ENCODE measurements around the gene SRSF4. TPM values are rescaled to one million over a fixed set of nuclear protein-coding genes. Genes with fewer than 3 reads are reported as not detected.

SRSF4 gene
- total RNA-seq = 29.9 and 33.0 TPM in 2 replicates

DNA sequence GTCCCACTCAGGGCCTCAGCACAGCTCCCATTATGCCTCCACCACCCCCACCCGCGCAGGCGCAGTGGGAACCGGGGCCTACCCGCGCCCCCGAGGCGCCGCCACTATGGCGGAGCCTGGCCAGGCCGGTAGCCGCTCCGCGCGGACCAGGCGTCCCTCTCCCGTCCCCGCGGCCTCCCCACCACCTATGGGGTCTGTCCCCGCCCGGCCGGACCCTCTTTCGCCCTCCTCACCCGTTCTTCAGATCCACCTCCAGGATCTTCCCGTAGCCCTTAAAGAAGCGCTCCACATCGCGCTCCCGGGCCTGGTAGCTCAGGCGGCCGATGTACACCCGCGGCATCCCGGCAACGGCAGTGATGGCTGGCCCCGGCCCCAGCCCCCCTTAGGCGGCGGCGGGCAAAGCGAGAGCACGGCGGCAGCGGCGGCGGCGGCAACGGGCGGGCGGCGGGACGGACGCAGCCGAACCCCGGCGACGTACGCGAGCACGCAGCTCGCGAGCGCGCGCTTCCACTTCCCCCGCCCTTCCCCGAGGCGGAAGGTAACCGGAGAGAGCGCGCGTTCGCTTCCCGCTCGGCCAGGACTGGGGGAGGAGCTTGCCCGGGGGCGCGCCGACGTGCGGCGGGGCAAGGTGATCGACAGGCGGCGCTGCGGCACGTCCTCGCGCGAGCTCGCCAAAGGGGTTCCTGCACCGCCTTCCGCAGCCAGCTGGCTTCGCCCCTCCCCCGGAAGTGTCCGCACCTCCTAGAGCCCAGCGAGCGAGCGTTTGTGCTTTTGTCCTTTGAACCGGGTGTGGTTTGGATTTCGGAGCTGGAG is at the start of gene SRSF4:
SRSF4 (minus strand) TSS at position 488 of the 813 bp plus-strand sequence; CDS start at position 340, 148 bp downstream.

DNA sequence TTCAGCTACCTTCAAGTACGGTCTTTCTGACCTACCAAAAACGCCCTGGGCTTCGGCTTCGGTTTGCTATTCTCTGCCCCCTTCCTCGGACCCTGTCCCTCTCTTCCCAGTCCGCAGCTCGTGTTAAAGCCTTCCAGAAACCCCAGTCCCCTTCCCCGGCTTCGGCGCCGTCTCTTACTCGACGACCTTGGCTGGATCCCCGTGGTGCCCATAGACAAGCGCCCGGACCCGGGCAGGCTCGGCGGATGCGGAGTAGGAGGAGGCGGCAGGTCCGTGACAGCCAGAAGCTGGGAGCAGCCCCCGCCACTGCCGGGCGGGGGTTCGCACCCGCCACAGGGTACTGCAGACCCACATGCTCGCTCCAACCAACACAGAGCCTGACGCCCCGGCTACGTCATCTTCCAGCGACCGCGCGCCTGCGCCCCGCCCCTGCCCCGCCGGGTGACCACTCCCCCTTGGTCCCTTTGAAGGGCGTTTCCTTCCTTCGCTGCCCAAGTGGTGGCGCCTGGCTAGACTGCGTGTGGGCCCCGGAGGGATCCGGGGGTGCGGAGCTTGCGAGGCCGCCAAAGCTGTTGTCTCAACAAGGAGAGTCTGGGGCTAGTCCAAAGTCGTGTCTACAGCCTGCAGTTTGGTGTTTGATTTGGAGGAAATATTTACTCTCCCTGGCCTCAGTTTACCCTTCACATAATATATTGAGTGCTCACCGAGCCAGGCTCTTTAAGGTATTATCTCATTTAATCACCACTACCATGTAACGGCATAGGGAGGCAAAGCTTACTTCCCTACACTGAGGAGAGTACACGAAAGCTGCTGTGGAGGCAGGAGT is 49.1 kb upstream of the SRSF4 start, which contains the start of gene MECR:
MECR (minus strand) TSS at position 382 of the 826 bp plus-strand sequence; CDS start at position 354, 28 bp downstream.

DNA sequence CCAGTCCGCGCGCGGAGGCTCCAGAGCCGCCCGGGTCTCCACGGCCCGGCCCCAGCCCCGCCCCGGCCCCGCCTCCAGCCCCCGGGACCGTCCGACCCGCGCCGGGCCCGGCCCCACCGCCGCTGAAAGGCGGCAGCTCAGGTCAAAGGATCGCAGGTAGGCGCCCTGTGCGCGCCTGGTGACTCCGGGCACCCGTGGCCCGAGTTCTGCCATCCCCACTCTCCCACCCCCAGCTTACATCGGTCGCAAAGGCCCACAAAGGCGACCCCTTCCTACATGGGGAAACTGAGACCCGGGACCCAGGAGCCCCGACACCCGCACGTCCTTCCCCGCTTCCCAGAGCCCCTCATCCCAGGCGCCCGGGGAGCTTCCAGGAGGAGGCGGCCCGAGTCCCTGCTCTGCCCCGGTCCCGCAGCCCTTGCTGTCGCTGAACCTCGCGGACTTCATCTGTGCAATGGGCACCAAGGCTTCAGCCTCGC is 57.8 kb downstream of the SRSF4 start, which contains the start of gene TMEM200B:
TMEM200B (minus strand) TSS at position 17 of the 479 bp plus-strand sequence. CDS start 2,075 bp downstream, outside the sequence.

Other genes starting within 250 kb of the SRSF4 start
- gene TMEM200B, start 58.0 kb downstream of the SRSF4 start, total RNA-seq = 17.1 and 19.7 TPM in 2 replicates
- gene MECR, start 49.0 kb upstream of the SRSF4 start, total RNA-seq = 38.4 and 39.0 TPM in 2 replicates
- gene PTPRU, start 54.6 kb upstream of the SRSF4 start, total RNA-seq = 18.8 and 29.1 TPM in 2 replicates